Measurements from ENCODE around the gene SHC4.
A peak's percentile ranks its signal among the peaks of the same experiment; 100 is the strongest.

DNA sequence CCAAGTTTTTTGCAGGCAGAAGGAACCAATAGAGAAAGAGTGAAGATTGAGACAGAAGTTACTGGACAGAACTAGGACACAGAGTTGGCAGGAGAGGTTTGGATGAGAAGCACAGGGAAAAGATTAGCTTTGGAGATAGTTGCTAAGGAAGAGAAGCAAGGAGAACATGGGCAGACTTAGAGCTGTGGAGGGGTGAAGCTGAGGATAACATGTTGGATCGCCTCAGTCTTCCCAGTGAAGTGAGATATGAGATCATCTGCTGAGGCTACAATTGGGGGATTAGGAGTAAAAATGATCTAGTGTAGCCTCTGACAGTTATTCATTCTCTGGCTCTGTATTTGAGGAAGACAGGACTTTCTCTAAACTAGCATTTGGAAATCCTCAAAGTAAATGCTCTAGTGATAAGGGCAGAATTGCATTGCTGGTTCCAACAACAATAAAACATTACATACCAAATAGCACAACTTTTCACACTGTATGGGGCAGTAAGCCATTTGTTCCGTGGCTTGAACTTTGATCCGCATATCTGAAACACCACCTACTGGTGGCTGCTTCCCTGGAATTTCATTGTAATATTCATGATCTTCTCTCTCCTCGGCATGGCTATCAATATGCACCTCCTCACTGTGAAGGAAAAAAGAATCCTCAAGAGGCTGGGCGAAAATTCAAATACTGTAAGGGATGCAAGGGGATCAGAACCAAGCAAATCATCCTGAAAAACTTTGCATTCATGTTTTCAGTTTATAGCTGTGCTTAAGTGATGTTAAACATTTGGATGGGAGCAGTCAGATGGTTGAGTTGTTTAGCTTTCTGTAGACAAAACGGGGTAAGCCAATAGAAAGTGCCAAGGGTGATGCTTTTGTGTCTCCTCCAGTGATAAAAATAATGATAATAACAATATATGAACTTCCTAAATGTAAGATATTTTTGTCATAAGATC is 107.9 kb downstream of the SHC4 start:
- TF ChIP-seq, protein P1, sequence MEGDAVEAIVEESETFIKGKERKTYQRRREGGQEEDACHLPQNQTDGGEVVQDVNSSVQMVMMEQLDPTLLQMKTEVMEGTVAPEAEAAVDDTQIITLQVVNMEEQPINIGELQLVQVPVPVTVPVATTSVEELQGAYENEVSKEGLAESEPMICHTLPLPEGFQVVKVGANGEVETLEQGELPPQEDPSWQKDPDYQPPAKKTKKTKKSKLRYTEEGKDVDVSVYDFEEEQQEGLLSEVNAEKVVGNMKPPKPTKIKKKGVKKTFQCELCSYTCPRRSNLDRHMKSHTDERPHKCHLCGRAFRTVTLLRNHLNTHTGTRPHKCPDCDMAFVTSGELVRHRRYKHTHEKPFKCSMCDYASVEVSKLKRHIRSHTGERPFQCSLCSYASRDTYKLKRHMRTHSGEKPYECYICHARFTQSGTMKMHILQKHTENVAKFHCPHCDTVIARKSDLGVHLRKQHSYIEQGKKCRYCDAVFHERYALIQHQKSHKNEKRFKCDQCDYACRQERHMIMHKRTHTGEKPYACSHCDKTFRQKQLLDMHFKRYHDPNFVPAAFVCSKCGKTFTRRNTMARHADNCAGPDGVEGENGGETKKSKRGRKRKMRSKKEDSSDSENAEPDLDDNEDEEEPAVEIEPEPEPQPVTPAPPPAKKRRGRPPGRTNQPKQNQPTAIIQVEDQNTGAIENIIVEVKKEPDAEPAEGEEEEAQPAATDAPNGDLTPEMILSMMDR (IDR thresholded peaks at IDR 0.05), result peak in 5 of 6 experiments; percentile 15 to 53 (median 41)
- TF ChIP-seq POLR2A (IDR thresholded peaks at IDR 0.05) (no peak), EP300 (IDR thresholded peaks at IDR 0.05) (no peak)
